Tibial artery (tissue), 4 donors: Measurements from ENCODE around the gene ANKLE1.
A peak's percentile ranks its signal among the peaks of the same experiment; 100 is the strongest.

ENCODE experiments used
- DNase-seq, 2 donors: peaks; one replicate each; pipeline ENCODE4 v3.0.0-alpha.2; 2019
- H3K27ac ChIP-seq, 2 donors: fragments of 200-600 bp; sonication (generic) in 1 of 2; 1 replicate in 1 of 2; 2 replicates in 1 of 2; pipeline ENCODE4 v1.5.1; 2018 to 2019; ENCODE audit warnings: mild to moderate bottlenecking in 1 of 2
- H3K27me3 ChIP-seq, 2 donors: fragments of 200-600 bp; sonication (generic) in 1 of 2; one replicate each; pipeline versions ENCODE4 v1.5.1 to v1.6.0; 2016 to 2019
- H3K36me3 ChIP-seq, 3 donors: fragments of 200-600 bp; sonication (generic) in 2 of 3; one replicate each; pipeline ENCODE4 v1.5.1; 2016 to 2019; ENCODE audit warnings: mild to moderate bottlenecking in 2 of 3
- H3K4me1 ChIP-seq, 4 donors: fragments of 200-600 bp; sonication (generic) in 2 of 4; 1 replicate in 3 of 4; 2 replicates in 1 of 4; pipeline ENCODE4 v1.5.1; 2016 to 2019
- H3K4me3 ChIP-seq, 2 donors: fragments of 200-600 bp; sonication (generic) in 1 of 2; 1 replicate in 1 of 2; 2 replicates in 1 of 2; pipeline ENCODE4 v1.5.1; 2018 to 2019; ENCODE audit warnings: mild to moderate bottlenecking in 2 of 2
- H3K9me3 ChIP-seq, 3 donors: fragments of 200-600 bp; sonication (generic) in 1 of 3; one replicate each; pipeline ENCODE4 v1.5.1; 2016 to 2019
- CTCF ChIP-seq, 2 experiments: fragments of 200-600 bp in 1 of 2; fragments of 450-650 bp in 1 of 2; IDR thresholded peaks; one replicate each; pipeline ENCODE4 v1.5.1; 2017 to 2019; ENCODE audit warnings: antibody characterized with exemption in 2 of 2, mild to moderate bottlenecking in 1 of 2, moderate library complexity in 1 of 2
- intact Hi-C: fragments of 100-400 bp; cut with DNase I; formaldehyde crosslinking; loops from one replicate; pipeline ENCODE4 v1.15.0; 2023; ENCODE audit warnings: low total_unique reads

ANKLE1 gene

GRCh38 chr19:17281391-17282304 lies at the start of gene ANKLE1:
Gene ANKLE1, plus strand, starts transcription at chr19:17281901. Its CDS starts 20 bp downstream, at chr19:17281921.
- TF ChIP-seq CTCF (IDR thresholded peaks at IDR 0.05): no peak
- intact Hi-C loops: loop anchor here (2.0 to 5.0 kb wide), 2 partner anchors 74 to 215 kb away; no protein-coding TSS in a partner anchor
- Histone ChIP-seq H3K9me3 (no peaks in the 10 kb centered on the region), H3K4me1 (peaks cover 0 to 17% (median 15%) of the 10 kb centered on the region in 4 donors), H3K36me3 (peaks cover 12 to 27% (median 22%) of the 10 kb centered on the region in 3 donors), H3K27ac (no peak within 1 kb of the TSS), H3K27me3 (peaks cover 4 to 29% of the 10 kb centered on the region in 2 donors), H3K4me3 (peak within 1 kb of the TSS; percentile 19 to 41)
- no peak for DNase-seq

GRCh38 chr19:17232258-17232657 lies 49.4 kb upstream of the ANKLE1 start:
- no peak overlapping the region for H3K27ac ChIP-seq
- no peak for DNase-seq
- no peak for TF ChIP-seq CTCF (IDR thresholded peaks at IDR 0.05)
- H3K27me3 ChIP-seq: no peaks in the 10 kb centered on the region
- no peak overlapping the region for H3K4me3 ChIP-seq
- H3K4me1 ChIP-seq: peaks cover 0 to 27% (median 23%) of the 10 kb centered on the region in 4 donors
- no peaks in the 10 kb centered on the region for H3K9me3 ChIP-seq
- intact Hi-C loops: loop anchor here (10.0 kb wide), 2 partner anchors 157 to 623 kb away; partner anchors contain the start of genes HAUS8, MYO9B and RPL18A
- H3K36me3 ChIP-seq: peaks cover 0 to 60% (median 28%) of the 10 kb centered on the region in 3 donors

GRCh38 chr19:17234911-17235299 lies 46.8 kb upstream of the ANKLE1 start:
- peak overlapping the region; percentile 63 to 82 for H3K27ac ChIP-seq
- TF ChIP-seq CTCF (IDR thresholded peaks at IDR 0.05): no peak
- peaks cover 0 to 68% (median 27%) of the 10 kb centered on the region in 3 donors for H3K36me3 ChIP-seq
- DNase-seq: no peak
- no peaks in the 10 kb centered on the region for H3K27me3 ChIP-seq
- intact Hi-C loops: loop anchor here (10.0 kb wide), 2 partner anchors 160 to 620 kb away; partner anchors contain the start of genes HAUS8, MYO9B and RPL18A
- H3K9me3 ChIP-seq: no peaks in the 10 kb centered on the region
- peaks cover 0 to 24% (median 21%) of the 10 kb centered on the region in 4 donors for H3K4me1 ChIP-seq
- H3K4me3 ChIP-seq: peak overlapping the region; percentile 48 to 70

GRCh38 chr19:17235300-17235970 lies 46.3 kb upstream of the ANKLE1 start:
- intact Hi-C loops: loop anchor here (10.0 kb wide), 2 partner anchors 161 to 619 kb away; partner anchors contain the start of genes HAUS8, MYO9B and RPL18A
- Histone ChIP-seq H3K4me3 (peak overlapping the region; percentile 48 to 70), H3K9me3 (no peaks in the 10 kb centered on the region), H3K27ac (peak overlapping the region; percentile 63 to 82), H3K36me3 (peaks cover 0 to 68% (median 27%) of the 10 kb centered on the region in 3 donors), H3K4me1 (peaks cover 0 to 25% (median 21%) of the 10 kb centered on the region in 4 donors), H3K27me3 (no peaks in the 10 kb centered on the region)
- TF ChIP-seq CTCF (IDR thresholded peaks at IDR 0.05): peak; percentile 35 to 46
- peak; percentile 60 to 83 for DNase-seq
